AML-193 (cell line): ENCODE data around the gene RDH13.
"Not testable (repeated sequence)": the region's sequence is repeated elsewhere in the genome, so short reads cannot be mapped to it uniquely, and the experiment has no call there.

Experiments
- DNase-seq, 2 experiments: peaks; one replicate each; lab custom pipeline; 2025; lab: John Stamatoyannopoulos, UW

The RDH13 gene

GRCh38 chr19:55044771-55045716 lies 17.9 kb downstream of the RDH13 start:
- no peak for DNase-seq

- DNase-seq = no peak
These were observed 18.7 kb downstream of the RDH13 start for GRCh38 chr19:55044286-55044685.

- DNase-seq = no peak
These were observed 20.3 kb downstream of the RDH13 start for GRCh38 chr19:55042688-55043087.

- no peak for DNase-seq
These were observed 20.6 kb downstream of the RDH13 start for GRCh38 chr19:55042344-55042678.

- DNase-seq = no peak
These were observed 21.2 kb downstream of the RDH13 start for GRCh38 chr19:55041627-55042343.

- no peak for DNase-seq
These were observed 21.7 kb downstream of the RDH13 start for GRCh38 chr19:55041244-55041626.

- DNase-seq = not testable (repeated sequence)
These were observed 22.3 kb downstream of the RDH13 start for GRCh38 chr19:55040654-55041053.

- DNase-seq = not testable (repeated sequence)
These were observed 25.3 kb downstream of the RDH13 start for GRCh38 chr19:55037603-55038002.

- no peak for DNase-seq
These were observed 26.9 kb downstream of the RDH13 start for GRCh38 chr19:55036058-55036457.

- no peak for DNase-seq
These were observed 28.2 kb downstream of the RDH13 start for GRCh38 chr19:55034751-55035150.

- DNase-seq = not testable (repeated sequence)
These were observed 29.8 kb downstream of the RDH13 start for GRCh38 chr19:55032976-55033643.

GRCh38 chr19:55032170-55032800 lies 30.7 kb downstream of the RDH13 start:
- DNase-seq = no peak

GRCh38 chr19:55031178-55031577 lies 31.8 kb downstream of the RDH13 start:
- no peak for DNase-seq

- no peak for DNase-seq
These were observed 34.2 kb downstream of the RDH13 start for GRCh38 chr19:55028757-55029156.

GRCh38 chr19:55027472-55028337 lies 35.2 kb downstream of the RDH13 start:
- DNase-seq = peak in 1 of 2 experiments; percentile 4

GRCh38 chr19:55027140-55027471 lies 35.8 kb downstream of the RDH13 start:
- DNase-seq = not testable (repeated sequence)

- DNase-seq = no peak
These were observed 38.8 kb downstream of the RDH13 start for GRCh38 chr19:55024111-55024510.

GRCh38 chr19:55020351-55020750 lies 42.6 kb downstream of the RDH13 start:
- not testable (repeated sequence) for DNase-seq

GRCh38 chr19:55018633-55019032 lies 44.3 kb downstream of the RDH13 start:
- DNase-seq = no peak

- no peak for DNase-seq
These were observed 44.7 kb downstream of the RDH13 start for GRCh38 chr19:55018216-55018615.

GRCh38 chr19:55016017-55016416 lies 46.9 kb downstream of the RDH13 start:
- DNase-seq = no peak
